Activated CD4-positive, alpha-beta T cell treated with anti-CD3 and anti-CD28 coated beads for 4 hours (primary cell): ENCODE data around the gene EIF4E3.

ENCODE experiments used
- DNase-seq, 2 donors: peaks; one replicate each; pipeline ENCODE4 v3.0.0-alpha.2; 2020

The EIF4E3 gene

GRCh38 chr3:71725271-71725991, at the start of gene EIF4E3:
EIF4E3 (minus strand) TSS chr3:71725402; CDS start chr3:71725367, 35 bp downstream.
- DNase-seq, result peak; percentile 29 to 45

- no peak for DNase-seq
These were observed 46.7 kb upstream of the EIF4E3 start for GRCh38 chr3:71771884-71772283.

- no peak for DNase-seq
These were observed 45.9 kb upstream of the EIF4E3 start for GRCh38 chr3:71771126-71771525.

GRCh38 chr3:71763426-71763825, 38.2 kb upstream of the EIF4E3 start:
- DNase-seq, result no peak

- no peak for DNase-seq
These were observed 34.9 kb upstream of the EIF4E3 start for GRCh38 chr3:71760140-71760539.

- no peak for DNase-seq
These were observed 34.2 kb upstream of the EIF4E3 start for GRCh38 chr3:71759401-71759800.

GRCh38 chr3:71758091-71758490, 32.9 kb upstream of the EIF4E3 start:
- no peak for DNase-seq

GRCh38 chr3:71754610-71755253, 29.5 kb upstream of the EIF4E3 start:
- DNase-seq, result no peak

GRCh38 chr3:71753701-71754609, 28.8 kb upstream of the EIF4E3 start, which contains the start of gene GPR27:
GPR27 (plus strand) TSS chr3:71753855; CDS start chr3:71754050, 195 bp downstream.
- DNase-seq, result no peak

GRCh38 chr3:71752831-71753700, 27.9 kb upstream of the EIF4E3 start:
- no peak for DNase-seq

- no peak for DNase-seq
These were observed 26.4 kb upstream of the EIF4E3 start for GRCh38 chr3:71751602-71752001.

GRCh38 chr3:71744738-71745137, 19.5 kb upstream of the EIF4E3 start:
- DNase-seq, result no peak

GRCh38 chr3:71742621-71743020, 17.4 kb upstream of the EIF4E3 start:
- no peak for DNase-seq

- DNase-seq, result no peak
These were observed 9.7 kb upstream of the EIF4E3 start for GRCh38 chr3:71734881-71735280.

GRCh38 chr3:71733319-71733718, 8.1 kb upstream of the EIF4E3 start:
- no peak for DNase-seq

- no peak for DNase-seq
These were observed 7.4 kb upstream of the EIF4E3 start for GRCh38 chr3:71732637-71733036.

- no peak for DNase-seq
These were observed 3.6 kb upstream of the EIF4E3 start for GRCh38 chr3:71728632-71729342.

- peak; percentile 50 to 55 for DNase-seq
These were observed 944 bp upstream of the EIF4E3 start for GRCh38 chr3:71726146-71726545.

- DNase-seq, result peak; percentile 20 to 23
These were observed 475 bp downstream of the EIF4E3 start for GRCh38 chr3:71724584-71725270.

GRCh38 chr3:71724171-71724453, 1.1 kb downstream of the EIF4E3 start:
- DNase-seq, result no peak

- peak; percentile 50 to 60 for DNase-seq
These were observed 1.6 kb downstream of the EIF4E3 start for GRCh38 chr3:71723452-71724170.
